GM13976 (cell line): ENCODE results near the gene BCCIP.

Experiments used
- DNase-seq: peaks from one replicate; pipeline ENCODE4 v3.0.0; 2012; ENCODE audit warnings: low spot score
- CTCF ChIP-seq: IDR thresholded peaks from 2 replicates; pipeline ENCODE4 v1.5.1; 2012; ENCODE audit warnings: borderline replicate concordance, mild to moderate bottlenecking; ENCODE audit not compliant: insufficient read depth; ENCODE audit errors: extremely low read depth, missing control alignments, control extremely low read depth
- in situ Hi-C: fragments of 300-500 bp; cut with MboI; formaldehyde crosslinking; loops from one replicate; pipeline ENCODE4 v1.12.0; 2022; ENCODE audit warnings: low sequenced_read_pairs, mixed read lengths, inconsistent platforms; ENCODE audit not compliant: unreplicated experiment

The BCCIP gene

GRCh38 chr10:125880719-125881118, 57.4 kb downstream of the BCCIP start:
- in situ Hi-C loops, result no loop called here
- TF ChIP-seq CTCF, result no peak
- no peak for DNase-seq

GRCh38 chr10:125881192-125881591, 57.8 kb downstream of the BCCIP start, which contains the start of gene DHX32:
Gene DHX32, minus strand, starts transcription at chr10:125881292. Its CDS starts 468 bp downstream, at chr10:125880824.
- in situ Hi-C loops, result no loop called here
- no peak for TF ChIP-seq CTCF
- DNase-seq, result no peak

DNA sequence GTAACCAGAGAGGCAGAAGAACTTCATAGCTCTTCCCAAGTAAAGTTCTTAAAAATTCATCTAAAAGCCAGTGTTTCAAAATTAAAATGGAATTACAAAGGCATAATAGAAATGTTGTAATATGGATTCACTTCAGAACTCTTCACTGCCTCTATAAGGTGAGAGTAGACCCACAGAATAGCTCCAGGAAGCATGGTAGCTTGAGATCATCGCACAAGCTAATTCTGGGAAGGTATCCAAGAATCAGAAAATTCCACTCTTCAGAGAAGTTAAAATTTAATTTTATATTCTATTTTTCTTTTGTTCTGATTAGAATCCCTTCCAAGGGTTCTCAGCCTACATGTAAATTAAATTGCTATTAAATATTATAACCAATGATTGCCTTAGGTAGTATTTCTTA, 59.2 kb downstream of the BCCIP start:
- TF ChIP-seq CTCF, result no peak
- DNase-seq, result no peak
- in situ Hi-C loops, result no loop called here

DNA sequence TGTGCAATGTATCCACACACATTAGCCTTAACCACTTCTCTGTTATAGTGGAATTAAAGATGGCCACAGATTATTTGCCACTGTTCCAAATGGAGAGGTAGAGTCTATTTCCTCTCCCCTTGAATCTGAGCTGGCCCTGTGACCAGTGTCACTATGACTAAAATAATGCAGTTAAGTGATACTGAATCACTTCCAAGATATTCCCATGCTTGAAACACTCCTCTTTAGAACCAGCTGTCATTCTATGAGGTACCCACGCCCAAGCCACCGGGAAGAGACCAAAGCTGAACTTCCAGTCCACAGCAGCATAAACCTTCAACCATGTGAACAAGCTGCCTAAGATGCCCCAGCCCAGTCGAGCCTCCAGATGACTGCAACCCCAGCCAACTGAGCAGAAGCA, 59.9 kb downstream of the BCCIP start:
- no peak for DNase-seq
- TF ChIP-seq CTCF, result no peak
- in situ Hi-C loops, result no loop called here
